IMR-90 (cell line): Measurements from ENCODE around the gene CDKN3. TPM values are rescaled to one million over a fixed set of nuclear protein-coding genes. Genes with fewer than 3 reads are reported as not detected.

Experiments
- ATAC-seq: fragments of 200-7000 bp; cut with Tn5 transposase; 2 replicates; pipeline ENCODE4 v1.9.1; 2020; ENCODE audit warnings: low read depth, mild to moderate bottlenecking, moderate library complexity
- BruUV-seq: library from RNA; stranded (reverse); fragments of 400-500 nt; replicated peaks from 2 replicates; lab custom pipeline; 2021; lab: Mats Ljungman, UMichigan
- CTCF ChIA-PET: fragments of 300-600 bp; formaldehyde crosslinking; extraction: SDS; loops from one replicate; lab custom pipeline; 2021; ENCODE audit warnings: antibody characterized with exemption; lab: Yijun Ruan, JAX
- POLR2A ChIA-PET: fragments of 300-600 bp; sonication (Branson Sonifier 250); formaldehyde crosslinking; loops from one replicate; lab custom pipeline; 2022; ENCODE audit warnings: antibody characterized with exemption; ENCODE audit not compliant: unreplicated experiment; lab: Charles Lee
- DNase-seq: peaks from one replicate; pipeline ENCODE4 v3.0.0; 2013
- H2AFZ ChIP-seq: replicated peaks from 2 replicates; pipeline ENCODE3; 2013; ENCODE audit warnings: low read length, mild to moderate bottlenecking; ENCODE audit not compliant: poor library complexity
- H2AK5ac ChIP-seq: 2 replicates; pipeline ENCODE4 v1.6.1; 2013; ENCODE audit warnings: low read depth, low read length, inconsistent platforms
- H2AK9ac ChIP-seq: replicated peaks from 2 replicates; pipeline ENCODE3; 2013; ENCODE audit warnings: mild to moderate bottlenecking, low read depth, low read length, moderate library complexity; ENCODE audit not compliant: poor library complexity
- H2BK120ac ChIP-seq: 2 replicates; pipeline ENCODE4 v1.6.1; 2013; ENCODE audit warnings: low read depth, low read length, inconsistent platforms
- H2BK15ac ChIP-seq: 3 replicates; pipeline ENCODE4 v1.6.1; 2013; ENCODE audit warnings: low read depth, low read length, inconsistent platforms
- H2BK20ac ChIP-seq: 2 replicates; pipeline ENCODE4 v1.6.1; 2013; ENCODE audit warnings: low read depth, mild to moderate bottlenecking, inconsistent platforms, low read length, moderate library complexity
- H2BK5ac ChIP-seq: 2 replicates; pipeline ENCODE4 v1.6.1; 2013; ENCODE audit warnings: mild to moderate bottlenecking, low read depth, low read length, inconsistent platforms; ENCODE audit not compliant: poor library complexity, severe bottlenecking
- H3K14ac ChIP-seq: replicated peaks from 2 replicates; pipeline ENCODE4 v1.6.1; 2013; ENCODE audit warnings: low read depth, low read length, inconsistent platforms
- H3K18ac ChIP-seq: 2 replicates; pipeline ENCODE4 v1.6.1; 2013; ENCODE audit warnings: low read depth, low read length, control low read depth
- H3K23ac ChIP-seq: 2 replicates; pipeline ENCODE4 v1.6.1; 2013; ENCODE audit warnings: low read depth, low read length, inconsistent platforms
- H3K27ac ChIP-seq: 2 replicates; pipeline ENCODE4 v1.5.1; 2013; ENCODE audit warnings: mild to moderate bottlenecking, control low read depth, low read length; ENCODE audit not compliant: insufficient read depth
- H3K27me3 ChIP-seq: 2 replicates; pipeline ENCODE4 v1.6.1; 2013; ENCODE audit warnings: low read length; ENCODE audit not compliant: control insufficient read depth, insufficient read depth
- H3K36me3 ChIP-seq: 2 replicates; pipeline ENCODE4 v1.6.1; 2013; ENCODE audit warnings: low read length, mixed read lengths; ENCODE audit not compliant: control insufficient read depth, insufficient read depth
- H3K4ac ChIP-seq: 2 replicates; pipeline ENCODE4 v1.6.1; 2013; ENCODE audit warnings: low read depth, low read length, inconsistent platforms
- H3K4me1 ChIP-seq: 2 replicates; pipeline ENCODE4 v1.6.1; 2013; ENCODE audit warnings: low read length, mixed read lengths; ENCODE audit not compliant: control insufficient read depth, insufficient read depth
- H3K4me2 ChIP-seq: 2 replicates; pipeline ENCODE4 v1.6.1; 2013; ENCODE audit warnings: low read depth, mild to moderate bottlenecking, control low read depth, low read length, moderate library complexity
- H3K4me3 ChIP-seq: 2 replicates; pipeline ENCODE4 v1.5.1; 2013; ENCODE audit warnings: low read depth, mild to moderate bottlenecking, control low read depth, low read length, moderate library complexity; ENCODE audit not compliant: insufficient read depth
- H3K56ac ChIP-seq: 2 replicates; pipeline ENCODE4 v1.6.1; 2013; ENCODE audit warnings: low read length, inconsistent platforms; ENCODE audit not compliant: insufficient read depth; ENCODE audit errors: extremely low read depth
- H3K79me1 ChIP-seq, 2 experiments: 2 replicates each; pipeline ENCODE4 v1.6.1; 2013; ENCODE audit warnings: low read length in 2 of 2, inconsistent platforms in 1 of 2, low read depth in 1 of 2
- H3K9ac ChIP-seq: 2 replicates; pipeline ENCODE4 v1.6.1; 2013; ENCODE audit warnings: low read depth, low read length, control low read depth
- H3K9me1 ChIP-seq: 2 replicates; pipeline ENCODE4 v1.6.1; 2013; ENCODE audit warnings: low read length, inconsistent platforms; ENCODE audit not compliant: insufficient read depth
- H3K9me3 ChIP-seq: 2 replicates; pipeline ENCODE4 v1.6.1; 2013; ENCODE audit warnings: low read length; ENCODE audit not compliant: control insufficient read depth, insufficient read depth
- H4K20me1 ChIP-seq: 2 replicates; pipeline ENCODE4 v1.6.1; 2013; ENCODE audit warnings: low read length, inconsistent platforms; ENCODE audit not compliant: insufficient read depth
- H4K5ac ChIP-seq: 2 replicates; pipeline ENCODE4 v1.6.1; 2013; ENCODE audit warnings: mild to moderate bottlenecking, low read depth, low read length, control low read depth
- H4K8ac ChIP-seq, 2 experiments: 2 replicates each; pipeline ENCODE4 v1.6.1; 2013; ENCODE audit warnings: low read depth in 2 of 2, low read length in 2 of 2, control low read depth in 1 of 2, inconsistent platforms in 1 of 2
- H4K91ac ChIP-seq: 2 replicates; pipeline ENCODE4 v1.6.1; 2013; ENCODE audit warnings: low read depth, low read length, inconsistent platforms; ENCODE audit not compliant: insufficient read depth
- CEBPB ChIP-seq: IDR thresholded peaks from 2 replicates; pipeline ENCODE4 v1.6.1; 2012; ENCODE audit warnings: low read depth, low read length, improper control_type of control experiment
- MAFK ChIP-seq: IDR thresholded peaks from 2 replicates; pipeline ENCODE4 v1.6.1; 2012; ENCODE audit warnings: low read depth, low read length, improper control_type of control experiment
- SMC3 ChIP-seq: fragments of 150-350 bp; IDR thresholded peaks from 2 replicates; pipeline ENCODE4 v1.6.1; 2016; ENCODE audit warnings: low read depth, mild to moderate bottlenecking, antibody characterized with exemption, low read length, moderate library complexity
- whole genome bisulfite sequencing, 2 experiments: methylation state at CpG; one replicate each; pipeline versions ENCODE4 v1.1.5 to v1.1.7; 2013; ENCODE audit warnings: missing lambda C conversion rate in 2 of 2; ENCODE audit not compliant: insufficient read length in 1 of 2; ENCODE audit errors: extremely low coverage in 2 of 2; 5-methylcytosine and 5-hydroxymethylcytosine counted together
- dilution Hi-C: fragments of 300-500 bp; cut with HindIII; formaldehyde crosslinking; loops from one replicate; pipeline ENCODE4 v1.14.3; 2018; ENCODE audit warnings: low sequenced_read_pairs; ENCODE audit not compliant: unreplicated experiment
- in situ Hi-C: fragments of 300-500 bp; cut with MboI; formaldehyde crosslinking; loops from 3 replicates; pipeline ENCODE4 v1.14.3; 2019; ENCODE audit warnings: low sequenced_read_pairs, inconsistent platforms, mixed read lengths
- intact Hi-C: fragments of 100-400 bp; cut with micrococcal nuclease; formaldehyde crosslinking; loops from 2 replicates; pipeline ENCODE4 v1.10.0; 2022
- polyA plus RNA-seq, 3 experiments: library from polyadenylated mRNA; depleted of rRNA; stranded (reverse); fragments of >200 nt; gene quantifications; 2 replicates each; pipeline ENCODE4 v1.2.3, GENCODE V29; 2012; ENCODE audit warnings: low replicate concordance in 1 of 3
- total RNA-seq: library from RNA; depleted of rRNA; stranded (reverse); fragments of >200 nt; gene quantifications from 2 replicates; pipeline ENCODE4 v1.2.3, GENCODE V29; 2012

CDKN3 gene
- total and polyA plus RNA-seq, 2 of the 4 experiments (the other 2 are of a cell fraction), result 38.9 to 48.9 TPM

DNA sequence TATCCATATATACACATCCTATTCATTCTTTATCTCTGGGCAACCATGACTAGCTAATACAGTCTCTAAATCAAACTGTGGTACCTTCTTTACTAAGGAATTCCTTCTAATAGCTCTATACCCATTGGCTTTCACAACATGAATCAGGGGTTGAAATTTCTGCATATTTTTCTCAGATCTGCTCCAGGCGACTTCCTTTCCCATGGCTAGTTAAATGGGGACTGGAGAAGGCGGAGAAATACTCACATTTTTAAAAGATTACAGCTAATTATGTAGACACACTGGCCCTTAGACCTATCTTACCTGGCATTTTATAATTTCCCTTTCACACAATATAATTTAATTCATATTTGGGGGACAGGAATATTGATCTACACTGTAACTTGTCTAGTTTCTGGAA is 1.1 kb upstream of the CDKN3 start:
- H3K9ac ChIP-seq, result no peak overlapping the region
- no peak for TF ChIP-seq MAFK
- no peak for TF ChIP-seq SMC3
- no peak for TF ChIP-seq CEBPB
- H2AK5ac ChIP-seq, result no peak overlapping the region
- H3K27ac ChIP-seq, result no peak overlapping the region
- H2AK9ac ChIP-seq, result no peak overlapping the region
- no peaks in the 10 kb centered on the region for H4K20me1 ChIP-seq
- ATAC-seq, result no peak
- H3K79me1 ChIP-seq, result peaks cover 19 to 31% of the 10 kb centered on the region in 2 experiments
- no peak overlapping the region for H4K5ac ChIP-seq
- DNase-seq, result no peak
- H2BK120ac ChIP-seq, result no peak overlapping the region
- H3K14ac ChIP-seq, result no peak overlapping the region
- no peak overlapping the region for H2BK20ac ChIP-seq
- peaks cover 2% of the 10 kb centered on the region; the same call in 1 of the 2 replicates for H3K27me3 ChIP-seq
- intact Hi-C loops (no loop called here), in situ Hi-C loops (no loop called here), dilution Hi-C loops (no loop called here)
- H3K36me3 ChIP-seq, result no peaks in the 10 kb centered on the region
- no peak overlapping the region for H2BK5ac ChIP-seq
- no peak overlapping the region for H3K56ac ChIP-seq
- H2BK15ac ChIP-seq, result no peak overlapping the region
- ChIA-PET CTCF (interaction anchor here (0.9 kb wide), 1 partner anchor 25 kb away, joined by 3 read pairs; no protein-coding TSS in a partner anchor), POLR2A (no interaction called here)
- no peak overlapping the region for H3K4me3 ChIP-seq
- H3K4ac ChIP-seq, result no peak overlapping the region
- H3K4me2 ChIP-seq, result no peak overlapping the region
- H3K18ac ChIP-seq, result no peak overlapping the region
- BruUV-seq, result no TSS peak
- no peaks in the 10 kb centered on the region for H3K9me3 ChIP-seq
- H2AFZ ChIP-seq, result no peak overlapping the region
- H3K9me1 ChIP-seq, result peaks cover 4% of the 10 kb centered on the region; the same call in 1 of the 2 replicates
- peaks cover 5% of the 10 kb centered on the region; the same call in 1 of the 2 replicates for H3K4me1 ChIP-seq
- H3K23ac ChIP-seq, result no peak overlapping the region
- no peak overlapping the region for H4K8ac ChIP-seq
- no peak overlapping the region for H4K91ac ChIP-seq
- no CpG with 5 or more reads among the region's 2 CpGs for WGBS, 2 experiments
